Naive thymus-derived CD8-positive, alpha-beta T cell (primary cell): ENCODE measurements around the gene SLC30A2. TPM values are rescaled to one million over a fixed set of nuclear protein-coding genes. Genes with fewer than 3 reads are reported as not detected.

Source experiments
- ATAC-seq, 2 donors: fragments of 150-1000 bp; cut with Tn5 transposase in 1 of 2; sonication (Bioruptor Pico), chemical (Tn5 transposase) in 1 of 2; 1 replicate in 1 of 2; 2 replicates in 1 of 2; pipeline ENCODE4 v1.10.0; 2021; ENCODE audit warnings: mild to moderate bottlenecking in 2 of 2, moderate library complexity in 2 of 2
- POLR2A ChIA-PET: fragments of 350-600 bp; sonication (Branson Sonifier 250); formaldehyde crosslinking; loops from one replicate; lab custom pipeline; 2021; ENCODE audit warnings: antibody characterized with exemption; lab: Charles Lee
- DNase-seq, 10 donors: peaks; one replicate each; pipeline versions ENCODE4 v3.0.0 to v3.0.0-alpha.2; 2020 to 2022
- H3K27ac Mint-ChIP-seq, 10 donors: one replicate each; pipeline ENCODE4 v1.8.0; 2020 to 2022; ENCODE audit warnings: mild to moderate bottlenecking in 10 of 10, mixed read lengths in 10 of 10, moderate library complexity in 4 of 10, inconsistent platforms in 1 of 10
- H3K27me3 Mint-ChIP-seq, 5 donors: one replicate each; pipeline ENCODE4 v1.8.0; 2021 to 2022; ENCODE audit warnings: mixed read lengths in 5 of 5
- H3K36me3 Mint-ChIP-seq, 3 donors: one replicate each; pipeline ENCODE4 v1.8.0; 2020 to 2022; ENCODE audit warnings: mixed read lengths in 3 of 3, mild to moderate bottlenecking in 2 of 3, inconsistent platforms in 1 of 3
- H3K4me1 Mint-ChIP-seq, 4 donors: one replicate each; pipeline ENCODE4 v1.8.0; 2021 to 2022; ENCODE audit warnings: mixed read lengths in 4 of 4
- H3K4me3 Mint-ChIP-seq, 10 donors: one replicate each; pipeline ENCODE4 v1.8.0; 2020 to 2022; ENCODE audit warnings: mild to moderate bottlenecking in 10 of 10, mixed read lengths in 10 of 10, moderate library complexity in 6 of 10, inconsistent platforms in 1 of 10
- H3K9me3 Mint-ChIP-seq, 9 donors: one replicate each; pipeline ENCODE4 v1.8.0; 2020 to 2022; ENCODE audit warnings: mixed read lengths in 9 of 9, mild to moderate bottlenecking in 3 of 9, inconsistent platforms in 1 of 9, moderate library complexity in 1 of 9
- polyA plus RNA-seq, 3 donors: library from polyadenylated mRNA; unstranded; fragments of 300-500 nt; fragmentation: Illumina TruSeq; gene quantifications; one replicate each; pipeline ENCODE4 v1.2.3, GENCODE V29; 2021
- total RNA-seq, 8 experiments: library from RNA in 2 of 8; stranded (reverse) in 2 of 8; gene quantifications; one replicate each; pipeline ENCODE4 v1.2.3 and lab custom pipeline; 2021 to 2026

SLC30A2 gene
- total and polyA plus RNA-seq, 5 experiments from 2014 or later, result 0.16 TPM; not detected in 4

DNA sequence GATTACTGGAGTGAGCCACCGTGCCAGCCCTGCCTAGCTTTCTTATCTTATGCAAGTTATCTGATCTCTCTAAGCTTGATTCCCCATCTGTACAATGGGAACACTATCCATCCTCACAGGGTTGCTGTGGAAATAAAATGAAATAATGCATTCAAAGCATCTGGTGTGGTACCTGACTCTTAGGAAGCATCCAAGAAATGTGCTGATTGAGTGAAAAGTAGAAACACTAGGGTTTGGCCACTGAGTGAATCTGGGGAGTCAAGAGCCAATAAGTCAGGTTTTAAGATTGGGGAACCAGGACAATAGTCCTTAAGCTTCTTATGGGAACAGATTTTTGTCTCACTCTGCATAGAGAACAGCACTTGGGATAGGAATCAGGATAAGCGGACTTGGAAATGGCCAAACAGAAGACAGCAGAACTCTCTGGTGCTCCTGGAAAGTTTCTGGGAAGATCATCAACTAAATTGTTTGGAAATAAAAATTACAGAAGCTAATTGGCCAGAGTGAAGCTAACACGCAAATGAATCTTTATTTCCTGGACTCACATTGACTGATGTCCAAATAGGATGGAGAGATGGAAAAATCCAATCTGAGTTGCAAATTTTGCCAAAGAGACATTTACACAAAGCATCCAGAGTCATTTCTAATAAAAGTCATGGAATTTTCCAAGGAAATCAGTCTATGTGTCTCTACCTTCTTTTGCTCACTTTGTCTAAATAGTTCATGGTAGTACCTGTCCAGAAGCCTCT lies 51.3 kb downstream of the SLC30A2 start:
- Mint-ChIP-seq H3K27ac (peak overlapping the region in 6 of 10 donors; percentile 29 to 85 (median 70)), H3K27me3 (no peaks in the 10 kb centered on the region), H3K9me3 (no peaks in the 10 kb centered on the region), H3K4me1 (peaks cover 25 to 71% (median 66%) of the 10 kb centered on the region in 4 donors), H3K36me3 (no peaks in the 10 kb centered on the region), H3K4me3 (no peak overlapping the region)
- POLR2A ChIA-PET, result interaction anchor here (1.0 to 5.8 kb wide), 4 partner anchors 24 to 107 kb away, joined by 3 to 49 read pairs (median 4); partner anchors contain the start of gene STMN1
- ATAC-seq (no peak), DNase-seq (no peak)

DNA sequence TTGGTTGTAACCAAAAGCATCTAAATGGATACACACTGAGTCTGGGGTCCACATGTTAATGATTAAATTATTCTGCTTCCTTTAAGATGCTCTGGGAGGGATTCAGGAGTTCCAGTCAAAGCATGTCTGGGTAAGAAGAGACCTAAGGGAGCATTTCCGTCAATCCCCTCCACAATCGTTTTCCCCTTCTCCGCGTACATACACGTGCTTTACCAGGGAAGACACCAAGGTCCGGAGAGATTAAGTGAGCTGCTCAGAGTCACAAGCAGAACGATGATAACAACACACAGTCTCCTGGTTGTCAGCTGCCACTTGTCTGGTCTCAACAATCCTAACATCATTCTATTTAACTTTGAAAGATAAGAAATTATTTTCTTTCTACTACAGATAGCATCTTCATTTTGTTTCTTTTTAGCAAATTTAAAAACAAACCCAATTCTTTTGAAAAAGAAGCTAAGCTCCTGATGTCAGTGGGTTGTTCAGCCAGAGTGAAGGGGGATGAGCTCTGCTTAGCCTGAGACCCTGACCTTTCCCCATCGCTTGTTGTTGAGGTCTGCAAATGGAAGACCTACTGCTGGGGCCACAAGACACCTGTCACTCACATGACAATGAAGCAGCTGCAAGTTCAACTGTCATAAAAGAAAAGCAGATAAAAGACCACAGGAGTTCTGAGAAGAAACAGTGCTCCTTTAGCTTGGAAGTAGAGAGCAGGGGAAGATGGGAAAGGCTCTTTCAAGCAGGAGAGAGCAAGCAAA lies 52.5 kb downstream of the SLC30A2 start:
- Mint-ChIP-seq H3K4me1 (peaks cover 33 to 78% (median 76%) of the 10 kb centered on the region in 4 donors), H3K27ac (peak overlapping the region in 9 of 10 donors; percentile 69 to 89 (median 80)), H3K9me3 (no peaks in the 10 kb centered on the region), H3K4me3 (peak overlapping the region in 2 of 10 donors; percentile 22 to 35), H3K36me3 (peaks cover 0 to 6% (median 3%) of the 10 kb centered on the region in 3 donors), H3K27me3 (no peaks in the 10 kb centered on the region)
- ATAC-seq (no peak), DNase-seq (no peak)
- POLR2A ChIA-PET, result interaction anchor here (0.5 to 5.8 kb wide), 6 partner anchors 14 to 116 kb away, joined by 3 to 49 read pairs (median 3); partner anchors contain the start of gene STMN1

DNA sequence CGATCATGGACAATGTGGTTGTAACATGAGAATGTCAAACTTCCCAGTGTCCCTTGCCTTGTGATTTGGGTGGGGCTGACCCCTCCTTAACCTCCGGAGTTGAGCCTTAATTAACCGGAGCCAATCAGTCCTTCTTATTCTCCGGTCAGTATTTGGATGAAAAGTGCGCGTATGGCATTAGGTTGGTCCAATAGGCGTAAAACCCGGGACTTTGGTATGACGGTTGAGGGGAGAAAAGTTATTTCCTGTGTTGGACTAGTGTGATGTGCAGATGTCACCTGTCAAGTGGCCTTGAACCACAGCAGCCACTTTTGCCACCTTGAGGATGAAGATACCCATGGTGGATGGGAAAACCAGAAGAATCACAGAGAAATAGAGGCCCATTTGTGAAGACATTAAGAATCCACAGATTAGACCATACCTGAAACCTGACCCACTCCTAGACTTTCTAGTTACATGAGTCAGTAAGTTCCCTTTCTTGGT lies 53.2 kb downstream of the SLC30A2 start:
- no peaks in the 10 kb centered on the region for H3K27me3 Mint-ChIP-seq
- no peaks in the 10 kb centered on the region for H3K9me3 Mint-ChIP-seq
- DNase-seq (no peak), ATAC-seq (no peak)
- H3K36me3 Mint-ChIP-seq, result peaks cover 0 to 8% (median 7%) of the 10 kb centered on the region in 3 donors
- H3K4me1 Mint-ChIP-seq, result peaks cover 35 to 79% (median 77%) of the 10 kb centered on the region in 4 donors
- peak overlapping the region in 8 of 10 donors; percentile 8 to 87 (median 68) for H3K27ac Mint-ChIP-seq
- POLR2A ChIA-PET, result interaction anchor here (3.9 to 5.8 kb wide), 3 partner anchors 23 to 89 kb away, joined by 25 to 49 read pairs (median 28); partner anchors contain the start of gene STMN1
- H3K4me3 Mint-ChIP-seq, result peak overlapping the region in 3 of 10 donors; percentile 22 to 30 (median 22)

DNA sequence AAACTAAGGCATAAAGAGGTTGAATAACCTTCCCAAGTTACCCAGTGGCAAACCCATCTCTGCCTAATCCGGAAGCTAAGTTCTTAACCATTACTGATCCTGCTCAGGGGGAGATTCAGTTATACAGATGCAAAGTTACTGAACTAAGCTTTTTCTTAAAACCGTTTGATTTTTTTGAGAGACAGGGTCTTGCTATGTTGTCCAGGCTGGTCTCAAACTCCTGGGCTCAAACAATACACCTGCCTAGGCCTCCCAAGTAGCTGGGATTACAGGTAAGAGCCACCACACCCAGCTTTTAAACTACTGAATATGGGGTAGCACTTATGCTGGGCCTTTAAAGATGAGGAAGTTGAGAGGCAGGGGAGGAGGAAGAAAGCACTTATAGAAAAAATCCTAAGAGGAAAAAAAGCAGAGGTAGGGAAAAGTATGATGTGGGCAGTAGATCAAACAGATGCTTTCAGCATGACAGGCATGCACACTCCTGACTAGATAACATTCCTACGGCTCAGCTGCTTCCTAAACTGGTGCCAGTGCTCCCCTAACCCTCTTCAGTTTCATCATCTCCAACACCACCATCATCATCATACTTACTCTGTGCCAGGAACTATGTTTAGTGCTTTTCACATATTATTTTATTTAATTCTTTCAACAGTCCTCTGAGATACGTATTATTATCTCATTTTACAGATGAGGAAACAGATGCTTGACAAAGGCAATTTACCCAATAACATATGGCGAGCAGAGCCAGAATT lies 53.8 kb downstream of the SLC30A2 start:
- H3K9me3 Mint-ChIP-seq, result no peaks in the 10 kb centered on the region
- POLR2A ChIA-PET, result interaction anchor here (0.6 to 4.3 kb wide), 4 partner anchors 21 to 328 kb away, joined by 3 to 38 read pairs (median 26); partner anchors contain the start of gene STMN1
- peak overlapping the region in 8 of 10 donors; percentile 22 to 73 (median 40) for H3K4me3 Mint-ChIP-seq
- H3K36me3 Mint-ChIP-seq, result peaks cover 0 to 12% (median 11%) of the 10 kb centered on the region in 3 donors
- no peak for DNase-seq
- peak overlapping the region in 9 of 10 donors; percentile 60 to 92 (median 67) for H3K27ac Mint-ChIP-seq
- ATAC-seq, result no peak
- no peaks in the 10 kb centered on the region for H3K27me3 Mint-ChIP-seq
- peaks cover 35 to 78% (median 74%) of the 10 kb centered on the region in 4 donors for H3K4me1 Mint-ChIP-seq

DNA sequence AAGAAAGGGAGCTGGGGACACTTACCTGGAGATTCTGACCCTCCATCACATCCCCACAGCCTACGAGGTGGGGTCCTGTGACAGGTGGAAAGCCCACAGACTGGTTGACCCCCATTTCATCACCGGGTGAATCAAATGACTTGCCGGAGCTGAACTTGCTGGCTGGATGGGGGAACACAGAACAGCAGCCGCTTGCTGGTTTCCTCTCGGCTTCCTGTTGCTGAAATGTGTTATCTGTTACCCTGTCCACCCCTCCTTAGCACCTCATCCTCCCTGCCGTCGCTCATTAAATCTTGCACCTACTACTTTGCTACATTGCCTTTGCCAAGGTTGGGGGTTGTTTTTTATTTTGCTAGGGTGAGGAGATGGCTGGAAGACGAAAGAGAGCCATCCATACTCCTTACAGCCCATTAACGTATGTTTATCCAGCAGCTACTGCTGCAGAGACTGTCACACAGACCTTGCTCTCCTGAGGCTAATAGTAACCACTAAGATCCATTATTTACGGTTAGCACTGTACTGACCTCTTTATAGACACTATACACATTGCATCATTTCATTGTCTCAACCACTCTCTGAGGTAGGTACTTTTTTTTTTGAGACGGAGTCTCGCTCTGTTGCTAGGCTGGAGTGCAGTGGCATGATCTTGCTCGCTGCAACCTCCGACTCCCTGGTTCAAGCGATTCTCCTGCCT lies 55.1 kb downstream of the SLC30A2 start:
- POLR2A ChIA-PET, result interaction anchor here (0.8 to 4.3 kb wide), 14 partner anchors 9 to 295 kb away, joined by 3 to 38 read pairs (median 4); partner anchors contain the start of genes PAQR7 and STMN1
- peak overlapping the region; percentile 81 to 94 (median 90) for H3K4me3 Mint-ChIP-seq
- peak in 9 of 10 donors; percentile 11 to 73 (median 56) for DNase-seq
- no peaks in the 10 kb centered on the region for H3K27me3 Mint-ChIP-seq
- peak overlapping the region; percentile 89 to 97 (median 94) for H3K27ac Mint-ChIP-seq
- peak; percentile 91 to 95 for ATAC-seq
- H3K4me1 Mint-ChIP-seq, result peaks cover 34 to 73% (median 72%) of the 10 kb centered on the region in 4 donors
- H3K36me3 Mint-ChIP-seq, result peaks cover 5 to 17% (median 12%) of the 10 kb centered on the region in 3 donors
- H3K9me3 Mint-ChIP-seq, result no peaks in the 10 kb centered on the region

DNA sequence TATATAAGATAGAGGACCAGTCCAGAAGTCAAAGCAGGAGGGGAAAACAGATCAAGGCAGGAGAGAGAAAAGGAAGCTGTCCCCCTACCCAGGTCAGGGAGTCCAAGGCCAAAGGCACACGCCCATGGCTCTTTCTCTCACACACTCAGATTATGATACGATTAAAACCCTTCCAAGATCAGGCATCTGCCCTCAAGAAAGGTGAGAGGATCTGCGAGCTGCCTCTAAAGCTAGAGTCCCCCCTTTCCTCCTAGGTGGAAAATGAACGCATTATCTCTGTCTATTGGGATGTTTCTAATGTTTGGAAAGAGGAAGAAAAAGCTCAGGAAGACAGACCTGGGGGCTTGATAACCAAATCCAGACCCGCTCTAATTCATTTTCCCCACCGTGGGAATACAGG lies 55.7 kb downstream of the SLC30A2 start:
- peaks cover 38 to 78% (median 77%) of the 10 kb centered on the region in 4 donors for H3K4me1 Mint-ChIP-seq
- H3K27ac Mint-ChIP-seq, result peak overlapping the region; percentile 89 to 97 (median 94)
- H3K4me3 Mint-ChIP-seq, result peak overlapping the region; percentile 81 to 94 (median 90)
- H3K36me3 Mint-ChIP-seq, result peaks cover 10 to 21% (median 17%) of the 10 kb centered on the region in 3 donors
- POLR2A ChIA-PET, result interaction anchor here (0.6 to 4.3 kb wide), 16 partner anchors 7 to 296 kb away, joined by 3 to 38 read pairs (median 4); partner anchors contain the start of genes MTFR1L, PAFAH2, PAQR7 and STMN1
- H3K9me3 Mint-ChIP-seq, result no peaks in the 10 kb centered on the region
- ATAC-seq, result peak; percentile 32 to 34
- DNase-seq, result no peak
- no peaks in the 10 kb centered on the region for H3K27me3 Mint-ChIP-seq

DNA sequence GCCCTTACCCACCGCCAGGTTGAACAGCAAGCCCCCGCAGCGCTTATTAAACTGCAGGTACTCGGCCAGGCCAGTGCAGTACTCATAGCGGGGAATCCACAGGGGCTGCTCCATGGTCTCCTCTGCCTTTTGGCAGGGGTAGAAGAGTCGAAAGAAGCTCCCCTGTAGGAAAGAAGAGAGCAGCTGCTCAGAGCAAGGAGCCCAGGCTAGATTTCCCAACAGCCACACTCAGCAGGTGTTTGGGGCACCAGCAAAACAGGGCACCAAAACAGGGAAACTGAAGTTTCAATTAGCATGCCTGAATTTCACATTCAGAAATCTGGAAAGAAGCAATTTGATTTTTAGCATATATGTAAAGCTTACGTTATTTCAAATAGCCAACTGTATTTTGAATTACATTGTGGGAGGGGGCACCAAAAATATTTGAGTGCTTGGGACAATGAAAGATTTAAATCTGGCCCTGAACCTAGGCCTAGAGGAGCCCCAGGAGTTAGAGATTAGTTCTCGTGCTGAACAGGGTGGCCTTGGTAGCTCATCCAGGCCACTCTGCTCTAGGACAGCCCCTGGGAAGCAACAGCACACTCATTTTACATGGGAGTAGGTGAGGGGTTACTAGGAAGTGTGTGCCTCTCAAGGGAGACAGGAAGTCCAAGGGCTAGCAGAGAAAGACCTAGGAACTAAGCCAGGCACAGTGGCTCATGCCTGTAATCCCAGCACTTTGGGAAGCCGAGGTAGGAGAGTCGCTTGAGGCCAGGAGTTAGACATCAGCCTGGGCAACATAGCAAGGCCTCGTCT lies 56.3 kb downstream of the SLC30A2 start:
- POLR2A ChIA-PET, result interaction anchor here (0.6 to 4.3 kb wide), 11 partner anchors 8 to 170 kb away, joined by 3 to 38 read pairs (median 5); partner anchors contain the start of genes MTFR1L, PAFAH2, PAQR7 and STMN1
- peaks cover 10 to 24% (median 17%) of the 10 kb centered on the region in 3 donors for H3K36me3 Mint-ChIP-seq
- no peaks in the 10 kb centered on the region for H3K9me3 Mint-ChIP-seq
- peak overlapping the region; percentile 89 to 97 (median 94) for H3K27ac Mint-ChIP-seq
- H3K4me3 Mint-ChIP-seq, result peak overlapping the region; percentile 81 to 94 (median 90)
- H3K4me1 Mint-ChIP-seq, result peaks cover 38 to 80% (median 75%) of the 10 kb centered on the region in 4 donors
- no peaks in the 10 kb centered on the region for H3K27me3 Mint-ChIP-seq
- ATAC-seq, result peak in 1 of 2 donors; percentile 29
- no peak for DNase-seq

DNA sequence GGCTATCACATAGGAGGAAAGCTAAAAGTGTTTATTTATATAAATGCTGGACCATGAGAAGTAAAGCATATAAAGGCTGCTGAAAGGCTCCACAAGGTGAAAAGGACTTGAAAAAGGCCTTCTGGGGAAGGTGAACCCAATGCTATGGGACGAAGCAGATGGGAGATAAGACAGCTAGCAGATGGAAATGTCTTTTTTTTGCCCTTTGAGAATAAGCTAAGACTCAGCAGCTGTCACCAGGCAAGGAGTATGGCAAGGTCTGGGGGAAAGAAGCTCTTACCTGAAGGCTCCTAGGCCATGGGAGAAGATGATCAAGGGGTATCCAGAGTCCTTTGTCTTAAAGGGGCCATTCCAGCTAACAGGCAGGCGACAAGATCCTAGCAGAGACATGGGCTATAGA lies 58.0 kb downstream of the SLC30A2 start:
- H3K9me3 Mint-ChIP-seq, result no peaks in the 10 kb centered on the region
- H3K4me3 Mint-ChIP-seq, result peak overlapping the region; percentile 11 to 92 (median 84)
- ATAC-seq, result no peak
- no peak for DNase-seq
- peaks cover 10 to 41% (median 23%) of the 10 kb centered on the region in 3 donors for H3K36me3 Mint-ChIP-seq
- POLR2A ChIA-PET, result interaction anchor here (0.7 to 3.1 kb wide), 8 partner anchors 10 to 92 kb away, joined by 3 to 23 read pairs (median 4); partner anchors contain the start of gene PAFAH2
- H3K27ac Mint-ChIP-seq, result peak overlapping the region in 5 of 10 donors; percentile 3 to 40 (median 31)
- peaks cover 30 to 67% (median 64%) of the 10 kb centered on the region in 4 donors for H3K4me1 Mint-ChIP-seq
- no peaks in the 10 kb centered on the region for H3K27me3 Mint-ChIP-seq
